Measurements from ENCODE around the gene VIM. TPM values are rescaled to one million over a fixed set of nuclear protein-coding genes. Genes with fewer than 3 reads are reported as not detected.
A peak's percentile ranks its signal among the peaks of the same experiment; 100 is the strongest.

Gene VIM
- total RNA-seq, 2 experiments from 2014 or later, result 515 to 525 TPM

GRCh38 chr10:17220652-17221100, 7.4 kb upstream of the VIM start:
- Mint-ChIP-seq H3K4me1 (ENCODE audit: low read depth) (peaks cover 30% of the 10 kb centered on the region), H3K36me3 (peaks cover 3% of the 10 kb centered on the region), H3K27me3 (no peaks in the 10 kb centered on the region), H3K9me3 (no peaks in the 10 kb centered on the region), H3K4me3 (no peak overlapping the region), H3K27ac (no peak overlapping the region)
- no peak for DNase-seq
- CTCF ChIA-PET, result interaction anchor here (1.3 kb wide), 1 partner anchor 9 kb away, joined by 6 read pairs; no protein-coding TSS in a partner anchor
- intact Hi-C loops (cut with micrococcal nuclease), result no loop called here
- POLR2A ChIA-PET, result no interaction called here

DNA sequence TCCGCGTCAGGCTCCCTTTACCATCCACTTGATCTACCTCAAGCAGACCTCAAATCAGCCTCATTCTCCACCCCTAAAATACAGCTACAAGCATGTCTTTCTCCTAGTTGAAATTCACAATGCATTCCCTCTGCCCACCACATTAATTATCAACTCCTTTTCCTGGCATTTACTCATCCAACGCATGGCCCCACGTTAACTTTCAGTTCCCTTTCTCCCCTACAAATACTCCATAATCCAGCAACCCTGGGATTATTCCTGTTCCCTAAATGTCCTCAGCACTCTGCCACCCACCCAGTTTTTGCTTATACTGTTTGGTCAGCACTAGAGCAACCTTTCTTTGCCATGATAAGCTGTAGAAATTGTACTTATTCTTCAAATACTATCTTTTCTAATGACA, 5.7 kb upstream of the VIM start:
- CTCF ChIA-PET, result no interaction called here

GRCh38 chr10:17225808-17226207, 2.2 kb upstream of the VIM start:
- Mint-ChIP-seq H3K27ac (no peak overlapping the region), H3K27me3 (peaks cover 1% of the 10 kb centered on the region), H3K4me1 (ENCODE audit: low read depth) (peaks cover 27% of the 10 kb centered on the region), H3K9me3 (no peaks in the 10 kb centered on the region), H3K4me3 (no peak overlapping the region), H3K36me3 (peaks cover 13% of the 10 kb centered on the region)
- ChIA-PET POLR2A (interaction anchor here (1.1 kb wide), 1 partner anchor 10 kb away, joined by 3 read pairs; no protein-coding TSS in a partner anchor), CTCF (no interaction called here)
- no peak for DNase-seq
- intact Hi-C loops (cut with micrococcal nuclease), result loop anchor here (5.0 kb wide), 2 partner anchors 449 to 789 kb away; partner anchors contain the start of gene PTER

More for the DNA sequence above, 5.7 kb upstream of the VIM start:
- Mint-ChIP-seq H3K4me3 (no peak overlapping the region), H3K4me1 (ENCODE audit: low read depth) (peaks cover 31% of the 10 kb centered on the region), H3K27ac (no peak overlapping the region), H3K27me3 (peaks cover 1% of the 10 kb centered on the region), H3K36me3 (peaks cover 3% of the 10 kb centered on the region), H3K9me3 (no peaks in the 10 kb centered on the region)
- intact Hi-C loops (cut with micrococcal nuclease), result no loop called here
- no peak for DNase-seq
- POLR2A ChIA-PET, result no interaction called here

DNA sequence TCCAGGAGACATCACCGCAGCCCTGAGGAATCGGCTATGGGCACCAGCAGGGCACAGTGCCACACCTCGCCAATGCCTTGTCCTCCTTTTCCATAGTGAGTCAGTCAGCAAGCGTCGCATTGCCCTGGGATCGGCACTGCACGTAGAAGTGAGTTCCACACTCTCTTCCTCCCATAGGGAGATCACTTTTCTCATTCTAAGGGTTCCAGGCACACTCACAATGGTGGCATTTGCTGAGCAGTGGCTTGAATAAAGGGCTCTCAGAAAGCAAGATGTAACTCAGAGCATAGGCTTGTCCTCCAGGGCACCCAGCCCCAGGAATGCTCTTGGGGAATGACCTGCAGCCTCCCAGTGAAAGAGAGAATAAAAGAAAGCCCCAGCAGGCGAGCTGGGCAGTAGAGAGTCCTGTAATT, 1.1 kb upstream of the VIM start:
- Mint-ChIP-seq H3K36me3 (peaks cover 23% of the 10 kb centered on the region), H3K4me1 (ENCODE audit: low read depth) (peaks cover 34% of the 10 kb centered on the region), H3K27ac (no peak overlapping the region), H3K4me3 (peak overlapping the region; percentile 95), H3K9me3 (no peaks in the 10 kb centered on the region), H3K27me3 (peaks cover 1% of the 10 kb centered on the region)
- intact Hi-C loops (cut with micrococcal nuclease), result loop anchor here (1.0 to 5.0 kb wide), 5 partner anchors 11 to 790 kb away; partner anchors contain the start of gene PTER
- ChIA-PET CTCF (interaction anchor here (1.7 to 4.9 kb wide), 2 partner anchors 8 to 21 kb away, joined by 6 to 29 read pairs; no protein-coding TSS in a partner anchor), POLR2A (interaction anchor here (0.6 to 4.6 kb wide), 6 partner anchors 8 to 565 kb away, joined by 3 to 50 read pairs (median 4); partner anchors contain the start of gene TRDMT1)
- no peak for DNase-seq

DNA sequence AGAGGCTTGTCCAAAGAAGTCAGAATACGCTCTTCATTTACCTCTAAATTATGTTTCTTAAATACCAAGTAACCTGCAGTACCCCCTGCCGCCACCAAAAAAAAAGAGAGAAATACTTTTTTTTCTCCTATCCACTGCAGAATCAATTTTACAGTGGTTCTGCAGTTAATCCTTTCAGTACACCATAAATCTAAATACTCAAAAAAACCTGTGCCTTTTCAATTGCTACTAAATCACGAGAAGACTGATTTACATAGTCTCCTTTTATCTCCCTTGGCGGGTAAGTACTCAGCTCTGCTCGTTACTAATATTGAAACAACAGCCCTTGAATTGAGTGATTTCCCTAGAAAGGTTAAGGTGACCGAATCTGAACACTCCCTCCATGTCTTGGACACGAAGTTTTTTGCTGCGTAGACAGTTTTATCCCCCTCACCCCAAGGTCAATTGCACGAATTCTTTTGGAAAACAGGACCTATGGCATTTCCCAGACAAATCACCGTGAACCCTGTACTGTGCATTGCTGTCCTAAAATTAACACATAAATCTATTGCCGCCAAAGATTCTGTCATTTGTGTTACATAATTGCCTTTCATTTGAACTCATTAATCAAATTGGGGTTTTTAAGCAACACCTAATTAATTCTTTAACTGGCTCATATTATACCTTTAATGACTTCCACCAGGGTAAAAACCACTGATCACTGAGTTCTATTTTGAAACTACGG, 512 bp upstream of the VIM start:
- Mint-ChIP-seq H3K27me3 (peaks cover 1% of the 10 kb centered on the region), H3K4me1 (ENCODE audit: low read depth) (peaks cover 40% of the 10 kb centered on the region), H3K27ac (peak overlapping the region; percentile 87), H3K4me3 (peak overlapping the region; percentile 95), H3K36me3 (peaks cover 28% of the 10 kb centered on the region), H3K9me3 (no peaks in the 10 kb centered on the region)
- DNase-seq, result peak; percentile 40
- intact Hi-C loops (cut with micrococcal nuclease), result loop anchor here (1.0 to 5.0 kb wide), 7 partner anchors 11 to 790 kb away; partner anchors contain the start of genes PTER and STAM
- ChIA-PET POLR2A (interaction anchor here (0.6 to 4.6 kb wide), 11 partner anchors 9 to 566 kb away, joined by 3 to 50 read pairs (median 4); partner anchors contain the start of gene TRDMT1), CTCF (interaction anchor here (0.7 to 4.9 kb wide), 3 partner anchors 9 to 197 kb away, joined by 3 to 29 read pairs (median 6); no protein-coding TSS in a partner anchor)

- no peaks in the 10 kb centered on the region for H3K9me3 Mint-ChIP-seq
- H3K4me1 Mint-ChIP-seq (ENCODE audit: low read depth), result peaks cover 50% of the 10 kb centered on the region
- H3K27me3 Mint-ChIP-seq, result peaks cover 1% of the 10 kb centered on the region
- peak; percentile 76 for DNase-seq
- intact Hi-C loops (cut with micrococcal nuclease), result loop anchor here (2.0 to 5.0 kb wide), 4 partner anchors 200 to 792 kb away; partner anchors contain the start of genes PTER and STAM
- peak overlapping the region; percentile 87 for H3K27ac Mint-ChIP-seq
- ChIA-PET CTCF (interaction anchor here (0.7 to 4.9 kb wide), 10 partner anchors 9 to 411 kb away, joined by 3 to 29 read pairs (median 11); partner anchors contain the start of gene TRDMT1), POLR2A (interaction anchor here (1.0 to 4.6 kb wide), 13 partner anchors 9 to 337 kb away, joined by 3 to 50 read pairs (median 6); partner anchors contain the start of gene TRDMT1)
- peak overlapping the region; percentile 95 for H3K4me3 Mint-ChIP-seq
- H3K36me3 Mint-ChIP-seq, result peaks cover 40% of the 10 kb centered on the region
Observed at GRCh38 chr10:17229016-17229716, 1.1 kb downstream of the VIM start.

DNA sequence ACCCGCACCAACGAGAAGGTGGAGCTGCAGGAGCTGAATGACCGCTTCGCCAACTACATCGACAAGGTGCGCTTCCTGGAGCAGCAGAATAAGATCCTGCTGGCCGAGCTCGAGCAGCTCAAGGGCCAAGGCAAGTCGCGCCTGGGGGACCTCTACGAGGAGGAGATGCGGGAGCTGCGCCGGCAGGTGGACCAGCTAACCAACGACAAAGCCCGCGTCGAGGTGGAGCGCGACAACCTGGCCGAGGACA, 1.6 kb downstream of the VIM start:
- ChIA-PET POLR2A (interaction anchor here (1.0 to 4.6 kb wide), 9 partner anchors 8 to 338 kb away, joined by 3 to 50 read pairs (median 13); partner anchors contain the start of gene TRDMT1), CTCF (interaction anchor here (0.7 to 4.9 kb wide), 10 partner anchors 9 to 412 kb away, joined by 3 to 29 read pairs (median 11); partner anchors contain the start of gene TRDMT1)
- peak overlapping the region; percentile 87 for H3K27ac Mint-ChIP-seq
- no peaks in the 10 kb centered on the region for H3K9me3 Mint-ChIP-seq
- peaks cover 1% of the 10 kb centered on the region for H3K27me3 Mint-ChIP-seq
- peak overlapping the region; percentile 95 for H3K4me3 Mint-ChIP-seq
- peaks cover 45% of the 10 kb centered on the region for H3K36me3 Mint-ChIP-seq
- intact Hi-C loops (cut with micrococcal nuclease), result loop anchor here (2.0 to 5.0 kb wide), 4 partner anchors 199 to 792 kb away; partner anchors contain the start of genes PTER and STAM
- peaks cover 55% of the 10 kb centered on the region for H3K4me1 Mint-ChIP-seq (ENCODE audit: low read depth)
- no peak for DNase-seq

GRCh38 chr10:17229967-17230682, 2.1 kb downstream of the VIM start:
- Mint-ChIP-seq H3K27me3 (peaks cover 1% of the 10 kb centered on the region), H3K9me3 (no peaks in the 10 kb centered on the region), H3K36me3 (peaks cover 50% of the 10 kb centered on the region), H3K27ac (peak overlapping the region; percentile 87), H3K4me3 (peak overlapping the region; percentile 95), H3K4me1 (ENCODE audit: low read depth) (peaks cover 60% of the 10 kb centered on the region)
- ChIA-PET CTCF (interaction anchor here (0.8 to 4.9 kb wide), 12 partner anchors 9 to 413 kb away, joined by 3 to 29 read pairs (median 7); partner anchors contain the start of genes RSU1 and TRDMT1), POLR2A (interaction anchor here (0.6 to 4.6 kb wide), 14 partner anchors 8 to 414 kb away, joined by 3 to 50 read pairs (median 6); partner anchors contain the start of genes RSU1, STAM and TRDMT1)
- intact Hi-C loops (cut with micrococcal nuclease), result loop anchor here (1.0 to 5.0 kb wide), 10 partner anchors 29 to 793 kb away; partner anchors contain the start of genes PTER, RSU1, STAM and TRDMT1
- peak; percentile 94 for DNase-seq

GRCh38 chr10:17231788-17232187, 3.7 kb downstream of the VIM start:
- Mint-ChIP-seq H3K27ac (peak overlapping the region; percentile 49), H3K27me3 (no peaks in the 10 kb centered on the region), H3K4me1 (ENCODE audit: low read depth) (peaks cover 64% of the 10 kb centered on the region), H3K4me3 (peak overlapping the region; percentile 95), H3K9me3 (no peaks in the 10 kb centered on the region), H3K36me3 (peaks cover 66% of the 10 kb centered on the region)
- CTCF ChIA-PET, result interaction anchor here (1.0 to 4.9 kb wide), 5 partner anchors 26 to 403 kb away, joined by 3 to 29 read pairs (median 4); no protein-coding TSS in a partner anchor
- POLR2A ChIA-PET, result interaction anchor here (0.9 to 1.9 kb wide), 5 partner anchors 26 to 340 kb away, joined by 3 to 7 read pairs (median 6); partner anchors contain the start of gene TRDMT1
- intact Hi-C loops (cut with micrococcal nuclease), result loop anchor here (2.0 kb wide), 1 partner anchor 87 kb away; no protein-coding TSS in a partner anchor
- DNase-seq, result no peak

- DNase-seq, result no peak
- ChIA-PET POLR2A (interaction anchor here (0.9 to 1.9 kb wide), 5 partner anchors 26 to 340 kb away, joined by 3 to 7 read pairs (median 6); partner anchors contain the start of gene TRDMT1), CTCF (interaction anchor here (1.0 to 1.1 kb wide), 3 partner anchors 53 to 404 kb away, joined by 3 to 4 read pairs (median 3); no protein-coding TSS in a partner anchor)
- peaks cover 58% of the 10 kb centered on the region for H3K4me1 Mint-ChIP-seq (ENCODE audit: low read depth)
- no peaks in the 10 kb centered on the region for H3K9me3 Mint-ChIP-seq
- intact Hi-C loops (cut with micrococcal nuclease), result no loop called here
- peak overlapping the region; percentile 49 for H3K27ac Mint-ChIP-seq
- peaks cover 67% of the 10 kb centered on the region for H3K36me3 Mint-ChIP-seq
- peak overlapping the region; percentile 95 for H3K4me3 Mint-ChIP-seq
- H3K27me3 Mint-ChIP-seq, result no peaks in the 10 kb centered on the region
Observed at GRCh38 chr10:17232276-17232960, 4.4 kb downstream of the VIM start.
